K562 (cell line): ENCODE data around the gene EIF5B.

Experiments used
- CHD1 ChIP-seq: fragments of 200-600 bp; sonication (generic); IDR thresholded peaks from one replicate; pipeline ENCODE4 v1.6.1; 2012; ENCODE audit warnings: mild to moderate bottlenecking, moderate library complexity, low read length, inconsistent platforms
- KAT7 ChIP-seq: sonication (generic); formaldehyde crosslinking; IDR thresholded peaks from 2 replicates; pipeline ENCODE4 v1.8.0; 2022; ENCODE audit warnings: missing genetic modification reagents, mild to moderate bottlenecking, borderline replicate concordance
- MCM2 ChIP-seq: fragments of 450-650 bp; IDR thresholded peaks from 2 replicates; pipeline ENCODE4 v1.6.1; 2017; ENCODE audit warnings: low read depth, mild to moderate bottlenecking
- MTA3 ChIP-seq: fragments of 450-650 bp; formaldehyde crosslinking; IDR thresholded peaks from 2 replicates; pipeline ENCODE4 v1.6.1; 2017; ENCODE audit warnings: mild to moderate bottlenecking, borderline replicate concordance
- MYNN ChIP-seq, 2 experiments: sonication (generic); formaldehyde crosslinking in 1 of 2; IDR thresholded peaks; 2 replicates each; pipeline versions ENCODE4 v1.5.0 to v1.6.1; 2016 to 2020; ENCODE audit warnings: antibody characterized with exemption in 1 of 2, missing genetic modification reagents in 1 of 2
- POLR2AphosphoS5 ChIP-seq: IDR thresholded peaks from 2 replicates; pipeline ENCODE4 v1.6.1; 2011; ENCODE audit warnings: mild to moderate bottlenecking, low read depth, low read length, moderate library complexity; ENCODE audit not compliant: control insufficient read depth, insufficient read depth
- SMC3 ChIP-seq: conservative IDR thresholded peaks from 2 replicates; pipeline ENCODE4 v1.6.1; 2011; ENCODE audit warnings: low read depth, low read length, improper control_type of control experiment; ENCODE audit not compliant: insufficient read depth
- ZNF280B ChIP-seq: fragments of 250-450 bp; sonication (Bioruptor Pico); IDR thresholded peaks from 2 replicates; pipeline ENCODE4 v1.5.1; 2021; ENCODE audit warnings: mild to moderate bottlenecking
- ZNF311 ChIP-seq: fragments of 250-450 bp; sonication (Bioruptor Pico); IDR thresholded peaks from 2 replicates; pipeline ENCODE4 v1.4.0; 2020; ENCODE audit warnings: mild to moderate bottlenecking, moderate library complexity
- ZNF785 ChIP-seq: fragments of 250-450 bp; sonication (Bioruptor Pico); IDR thresholded peaks from 2 replicates; pipeline ENCODE4 v1.4.0; 2020; ENCODE audit warnings: mild to moderate bottlenecking
- TF ChIP-seq, protein P1 (sequence below), 3 experiments: IDR thresholded peaks in 2 of 3; conservative IDR thresholded peaks in 1 of 3; 2 replicates each; pipeline ENCODE4 v1.5.1; 2011 to 2012; ENCODE audit warnings: low read length in 3 of 3, mild to moderate bottlenecking in 3 of 3, control low read depth in 2 of 3, improper control_type of control experiment in 1 of 3, inconsistent platforms in 1 of 3, low read depth in 1 of 3, mixed read lengths in 1 of 3, moderate library complexity in 1 of 3; ENCODE audit not compliant: insufficient read depth in 2 of 3

DNA sequence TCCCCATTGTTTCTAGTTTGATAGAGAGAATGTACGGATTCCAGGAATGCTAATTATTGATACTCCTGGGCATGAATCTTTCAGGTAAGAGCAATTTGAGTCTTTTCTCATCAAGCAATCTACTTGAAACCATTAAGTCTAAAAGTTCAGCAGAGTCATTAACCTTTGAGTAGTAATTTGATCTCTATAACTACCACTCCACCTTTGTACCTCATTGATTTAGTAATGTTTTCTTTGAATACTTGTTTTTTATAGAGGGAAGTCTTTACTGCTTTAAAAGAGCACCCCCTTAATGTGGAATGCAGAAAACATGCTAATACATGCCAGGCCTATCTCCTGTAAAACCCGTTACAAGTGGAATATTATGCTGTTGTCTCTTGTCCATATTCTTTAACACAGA lies 45.0 kb downstream of the EIF5B start:
- TF ChIP-seq MTA3 (no peak), ZNF785 (CRISPR knock-in tag) (no peak), MYNN (IDR thresholded peaks at IDR 0.05) (no peak), MYNN (CRISPR knock-in tag; IDR thresholded peaks at IDR 0.05) (no peak), SMC3 (no peak), CHD1 (no peak), KAT7 (CRISPR knock-in tag) (no peak), ZNF311 (CRISPR knock-in tag) (no peak), POLR2AphosphoS5 (no peak), ZNF280B (no peak), MCM2 (no peak)
- TF ChIP-seq, protein P1, sequence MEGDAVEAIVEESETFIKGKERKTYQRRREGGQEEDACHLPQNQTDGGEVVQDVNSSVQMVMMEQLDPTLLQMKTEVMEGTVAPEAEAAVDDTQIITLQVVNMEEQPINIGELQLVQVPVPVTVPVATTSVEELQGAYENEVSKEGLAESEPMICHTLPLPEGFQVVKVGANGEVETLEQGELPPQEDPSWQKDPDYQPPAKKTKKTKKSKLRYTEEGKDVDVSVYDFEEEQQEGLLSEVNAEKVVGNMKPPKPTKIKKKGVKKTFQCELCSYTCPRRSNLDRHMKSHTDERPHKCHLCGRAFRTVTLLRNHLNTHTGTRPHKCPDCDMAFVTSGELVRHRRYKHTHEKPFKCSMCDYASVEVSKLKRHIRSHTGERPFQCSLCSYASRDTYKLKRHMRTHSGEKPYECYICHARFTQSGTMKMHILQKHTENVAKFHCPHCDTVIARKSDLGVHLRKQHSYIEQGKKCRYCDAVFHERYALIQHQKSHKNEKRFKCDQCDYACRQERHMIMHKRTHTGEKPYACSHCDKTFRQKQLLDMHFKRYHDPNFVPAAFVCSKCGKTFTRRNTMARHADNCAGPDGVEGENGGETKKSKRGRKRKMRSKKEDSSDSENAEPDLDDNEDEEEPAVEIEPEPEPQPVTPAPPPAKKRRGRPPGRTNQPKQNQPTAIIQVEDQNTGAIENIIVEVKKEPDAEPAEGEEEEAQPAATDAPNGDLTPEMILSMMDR (IDR thresholded peaks at IDR 0.05 in 2 of 3, conservative IDR thresholded peaks at IDR 0.05 in 1 of 3; ENCODE audit: insufficient read depth in 2 of 3, low read depth in 1 of 3, low read length in 3 of 3) = no peak
